Measurements from ENCODE around the gene ZNF740. TPM values are rescaled to one million over a fixed set of nuclear protein-coding genes. Genes with fewer than 3 reads are reported as not detected.
"Not testable (repeated sequence)": the region's sequence is repeated elsewhere in the genome, so short reads cannot be mapped to it uniquely, and the experiment has no call there.

Gene ZNF740
- total RNA-seq, 1 donor from 2014 or later, result 47.6 TPM

DNA sequence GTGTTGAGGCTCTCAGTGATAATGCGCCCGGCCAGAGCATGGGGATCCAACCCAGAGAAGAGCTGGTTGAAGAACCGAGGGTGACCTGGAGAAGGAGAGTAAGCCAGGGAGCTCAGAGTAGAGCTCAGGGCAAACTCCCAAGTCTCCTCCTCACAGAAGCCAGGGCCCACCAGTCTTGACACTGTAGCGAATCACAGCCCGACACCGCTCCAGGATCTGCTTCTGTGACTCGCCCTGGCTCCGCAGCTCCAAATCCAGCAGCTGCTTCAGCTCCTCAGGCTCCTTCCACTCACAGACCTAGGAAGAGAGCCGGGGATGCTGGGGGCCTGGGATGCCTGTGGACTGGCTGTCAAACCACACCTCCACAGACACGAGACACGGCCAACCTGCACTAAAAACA is 8.2 kb upstream of the ZNF740 start:
- H3K36me3 Mint-ChIP-seq (ENCODE audit: low read depth, unreplicated experiment), result peaks cover 23% of the 10 kb centered on the region
- TF ChIP-seq, protein P1, sequence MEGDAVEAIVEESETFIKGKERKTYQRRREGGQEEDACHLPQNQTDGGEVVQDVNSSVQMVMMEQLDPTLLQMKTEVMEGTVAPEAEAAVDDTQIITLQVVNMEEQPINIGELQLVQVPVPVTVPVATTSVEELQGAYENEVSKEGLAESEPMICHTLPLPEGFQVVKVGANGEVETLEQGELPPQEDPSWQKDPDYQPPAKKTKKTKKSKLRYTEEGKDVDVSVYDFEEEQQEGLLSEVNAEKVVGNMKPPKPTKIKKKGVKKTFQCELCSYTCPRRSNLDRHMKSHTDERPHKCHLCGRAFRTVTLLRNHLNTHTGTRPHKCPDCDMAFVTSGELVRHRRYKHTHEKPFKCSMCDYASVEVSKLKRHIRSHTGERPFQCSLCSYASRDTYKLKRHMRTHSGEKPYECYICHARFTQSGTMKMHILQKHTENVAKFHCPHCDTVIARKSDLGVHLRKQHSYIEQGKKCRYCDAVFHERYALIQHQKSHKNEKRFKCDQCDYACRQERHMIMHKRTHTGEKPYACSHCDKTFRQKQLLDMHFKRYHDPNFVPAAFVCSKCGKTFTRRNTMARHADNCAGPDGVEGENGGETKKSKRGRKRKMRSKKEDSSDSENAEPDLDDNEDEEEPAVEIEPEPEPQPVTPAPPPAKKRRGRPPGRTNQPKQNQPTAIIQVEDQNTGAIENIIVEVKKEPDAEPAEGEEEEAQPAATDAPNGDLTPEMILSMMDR (IDR thresholded peaks at IDR 0.05; ENCODE audit: unreplicated experiment), result no peak
- H3K4me1 Mint-ChIP-seq (ENCODE audit: unreplicated experiment), result peaks cover 8% of the 10 kb centered on the region
- H3K27ac Mint-ChIP-seq (ENCODE audit: unreplicated experiment), result no peak overlapping the region
- no peak for DNase-seq (ENCODE audit: low spot score)
- H3K9me3 Mint-ChIP-seq (ENCODE audit: unreplicated experiment), result no peaks in the 10 kb centered on the region
- H3K27me3 Mint-ChIP-seq (ENCODE audit: unreplicated experiment), result peaks cover 15% of the 10 kb centered on the region
- H3K4me3 Mint-ChIP-seq (ENCODE audit: unreplicated experiment), result no peak overlapping the region

DNA sequence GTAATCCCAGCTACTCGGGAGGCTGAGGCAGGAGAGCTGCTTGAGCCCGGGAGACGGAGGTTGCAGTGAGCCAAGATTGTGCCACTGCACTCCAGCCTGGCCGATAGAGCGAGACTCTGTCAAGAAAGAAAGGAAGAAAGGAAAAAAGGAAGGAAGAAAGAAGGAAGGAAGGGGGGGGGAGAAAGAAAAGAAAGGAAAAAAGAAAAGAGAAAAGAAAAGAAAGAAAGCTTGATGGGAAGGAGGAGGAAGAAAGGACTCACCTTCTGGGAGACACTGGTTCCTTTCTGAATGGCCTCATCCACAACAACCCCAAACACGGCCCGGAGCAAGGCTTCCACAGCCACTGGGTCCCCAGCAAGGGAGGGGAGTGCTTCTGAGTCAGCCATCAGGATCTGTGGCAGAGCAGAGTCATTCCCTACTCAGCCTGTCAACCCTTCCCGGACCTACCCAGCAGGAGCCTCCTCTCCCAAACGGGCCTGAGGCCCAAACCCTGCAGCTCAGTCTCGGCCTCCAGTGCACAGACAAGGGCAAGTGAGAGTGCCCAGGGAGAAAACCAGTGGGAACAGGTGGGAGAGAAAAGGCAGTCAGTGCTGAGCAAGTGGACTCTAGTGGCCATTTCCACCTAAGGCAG is 7.3 kb upstream of the ZNF740 start:
- no peak for DNase-seq (ENCODE audit: low spot score)
- Mint-ChIP-seq H3K9me3 (ENCODE audit: unreplicated experiment) (no peaks in the 10 kb centered on the region), H3K27ac (ENCODE audit: unreplicated experiment) (no peak overlapping the region), H3K4me3 (ENCODE audit: unreplicated experiment) (no peak overlapping the region), H3K4me1 (ENCODE audit: unreplicated experiment) (peaks cover 8% of the 10 kb centered on the region), H3K36me3 (ENCODE audit: low read depth, unreplicated experiment) (peaks cover 23% of the 10 kb centered on the region), H3K27me3 (ENCODE audit: unreplicated experiment) (peaks cover 15% of the 10 kb centered on the region)
- TF ChIP-seq, protein P1 (IDR thresholded peaks at IDR 0.05; ENCODE audit: unreplicated experiment), result no peak

DNA sequence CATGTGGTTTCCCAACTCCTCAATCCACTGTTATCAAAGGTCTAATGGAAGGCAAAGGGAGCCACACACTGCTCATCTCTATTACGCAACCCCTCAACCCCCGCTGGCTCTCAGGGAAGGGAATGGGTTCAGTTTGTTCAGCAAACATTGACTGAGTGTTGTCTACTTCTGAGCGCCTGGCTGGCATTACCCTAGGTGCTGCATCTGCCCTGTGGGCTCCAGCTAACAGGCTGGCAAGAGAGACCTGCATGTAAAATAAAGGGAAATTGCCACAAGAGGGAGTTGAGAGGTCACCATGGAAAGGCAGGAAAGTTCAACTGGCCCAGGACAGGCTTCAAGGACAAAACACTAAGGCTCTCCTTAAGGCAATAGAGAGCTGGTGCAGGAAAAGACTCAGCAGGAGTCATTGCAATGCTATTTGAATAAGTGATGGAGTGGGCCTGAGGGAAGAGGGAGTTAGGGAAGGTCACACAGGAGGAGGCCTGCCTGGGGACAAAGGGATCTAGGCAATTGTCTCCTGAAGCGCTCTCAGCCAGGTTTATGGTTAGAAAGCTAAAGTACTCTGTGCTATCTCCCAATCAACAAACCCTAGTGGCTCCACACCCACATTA is 5.5 kb upstream of the ZNF740 start:
- H3K9me3 Mint-ChIP-seq (ENCODE audit: unreplicated experiment), result no peaks in the 10 kb centered on the region
- no peak overlapping the region for H3K27ac Mint-ChIP-seq (ENCODE audit: unreplicated experiment)
- H3K4me1 Mint-ChIP-seq (ENCODE audit: unreplicated experiment), result peaks cover 17% of the 10 kb centered on the region
- DNase-seq (ENCODE audit: low spot score), result no peak
- peaks cover 19% of the 10 kb centered on the region for H3K27me3 Mint-ChIP-seq (ENCODE audit: unreplicated experiment)
- H3K4me3 Mint-ChIP-seq (ENCODE audit: unreplicated experiment), result no peak overlapping the region
- TF ChIP-seq, protein P1 (IDR thresholded peaks at IDR 0.05; ENCODE audit: unreplicated experiment), result peak; percentile 12
- peaks cover 18% of the 10 kb centered on the region for H3K36me3 Mint-ChIP-seq (ENCODE audit: low read depth, unreplicated experiment)

DNA sequence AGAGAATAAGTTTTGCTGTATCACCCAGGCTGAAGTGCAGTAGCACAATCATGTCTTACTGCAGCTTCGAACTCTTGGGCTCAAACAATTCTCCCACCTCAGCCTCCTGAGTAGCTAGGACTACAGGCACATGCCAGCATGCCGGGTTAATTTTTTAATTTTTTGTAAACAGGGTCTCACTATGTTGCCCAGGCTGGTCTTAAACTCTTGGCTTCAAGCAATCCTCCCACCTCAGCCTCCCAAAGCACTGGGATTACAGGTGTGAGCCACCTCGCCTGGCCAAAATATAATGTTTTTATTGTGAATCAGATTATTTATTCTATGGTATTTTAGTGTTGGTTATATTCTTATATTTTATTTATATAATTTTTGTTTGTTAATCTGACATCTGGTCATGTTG is 3.8 kb upstream of the ZNF740 start:
- no peaks in the 10 kb centered on the region for H3K9me3 Mint-ChIP-seq (ENCODE audit: unreplicated experiment)
- peaks cover 25% of the 10 kb centered on the region for H3K4me1 Mint-ChIP-seq (ENCODE audit: unreplicated experiment)
- H3K27ac Mint-ChIP-seq (ENCODE audit: unreplicated experiment), result no peak overlapping the region
- H3K36me3 Mint-ChIP-seq (ENCODE audit: low read depth, unreplicated experiment), result peaks cover 11% of the 10 kb centered on the region
- no peak overlapping the region for H3K4me3 Mint-ChIP-seq (ENCODE audit: unreplicated experiment)
- DNase-seq (ENCODE audit: low spot score), result no peak
- peaks cover 14% of the 10 kb centered on the region for H3K27me3 Mint-ChIP-seq (ENCODE audit: unreplicated experiment)
- TF ChIP-seq, protein P1 (IDR thresholded peaks at IDR 0.05; ENCODE audit: unreplicated experiment), result no peak

DNA sequence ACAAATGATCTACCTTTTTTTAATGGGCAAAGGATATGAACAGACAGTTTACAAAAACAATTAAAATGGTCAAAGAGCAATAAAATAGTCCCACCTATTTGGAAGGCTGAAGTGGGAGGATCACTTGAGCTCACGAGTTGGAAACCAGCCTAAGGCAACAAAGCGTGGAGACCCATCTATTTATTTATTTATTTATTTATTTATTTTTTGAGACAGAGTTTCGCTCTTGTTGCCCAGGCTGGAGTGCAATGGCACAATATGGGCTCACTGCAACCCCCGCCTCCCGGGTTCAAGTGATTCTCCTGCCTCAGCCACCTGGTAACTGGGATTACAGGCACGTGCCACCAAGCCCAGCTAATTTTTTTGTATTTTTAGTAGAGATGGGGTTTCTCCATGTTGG is 3.1 kb upstream of the ZNF740 start:
- H3K27me3 Mint-ChIP-seq (ENCODE audit: unreplicated experiment), result peaks cover 14% of the 10 kb centered on the region

DNA sequence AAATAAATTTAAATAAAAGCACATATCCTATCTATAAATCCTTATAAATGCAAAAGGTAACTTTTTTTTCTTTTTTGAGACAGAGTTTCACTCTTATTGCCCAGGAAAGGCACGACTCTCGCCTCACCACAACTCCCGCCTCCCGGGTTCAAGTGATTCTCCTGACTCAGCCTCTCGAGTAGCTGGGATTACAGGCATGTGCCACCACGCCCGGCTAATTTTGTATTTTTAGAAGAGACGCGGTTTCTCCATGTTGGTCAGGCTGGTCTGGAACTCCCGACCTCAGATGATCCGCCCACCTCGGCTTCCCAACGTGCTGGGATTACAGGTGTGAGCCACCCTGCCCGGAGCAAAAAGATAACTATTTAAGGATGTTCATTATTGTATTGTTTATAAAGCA is 1.7 kb upstream of the ZNF740 start:
- not testable (repeated sequence) for H3K27ac Mint-ChIP-seq (ENCODE audit: unreplicated experiment)

More for the DNA sequence above, 3.1 kb upstream of the ZNF740 start:
- H3K9me3 Mint-ChIP-seq (ENCODE audit: unreplicated experiment); H3K27ac Mint-ChIP-seq (ENCODE audit: unreplicated experiment); H3K4me3 Mint-ChIP-seq (ENCODE audit: unreplicated experiment); DNase-seq (ENCODE audit: low spot score): not testable (repeated sequence)
- Mint-ChIP-seq H3K4me1 (ENCODE audit: unreplicated experiment) (peaks cover 32% of the 10 kb centered on the region), H3K36me3 (ENCODE audit: low read depth, unreplicated experiment) (peaks cover 13% of the 10 kb centered on the region)

More for the DNA sequence above, 1.7 kb upstream of the ZNF740 start:
- not testable (repeated sequence) for DNase-seq (ENCODE audit: low spot score); H3K9me3 Mint-ChIP-seq (ENCODE audit: unreplicated experiment)
- Mint-ChIP-seq H3K4me1 (ENCODE audit: unreplicated experiment) (peaks cover 42% of the 10 kb centered on the region), H3K4me3 (ENCODE audit: unreplicated experiment) (peak overlapping the region; percentile 97), H3K36me3 (ENCODE audit: low read depth, unreplicated experiment) (peaks cover 21% of the 10 kb centered on the region), H3K27me3 (ENCODE audit: unreplicated experiment) (peaks cover 13% of the 10 kb centered on the region)
